Measurements from ENCODE around the gene OR51B2.
A peak's percentile ranks its signal among the peaks of the same experiment; 100 is the strongest.
"Not testable (repeated sequence)": the region's sequence is repeated elsewhere in the genome, so short reads cannot be mapped to it uniquely, and the experiment has no call there.

Gene OR51B2

DNA sequence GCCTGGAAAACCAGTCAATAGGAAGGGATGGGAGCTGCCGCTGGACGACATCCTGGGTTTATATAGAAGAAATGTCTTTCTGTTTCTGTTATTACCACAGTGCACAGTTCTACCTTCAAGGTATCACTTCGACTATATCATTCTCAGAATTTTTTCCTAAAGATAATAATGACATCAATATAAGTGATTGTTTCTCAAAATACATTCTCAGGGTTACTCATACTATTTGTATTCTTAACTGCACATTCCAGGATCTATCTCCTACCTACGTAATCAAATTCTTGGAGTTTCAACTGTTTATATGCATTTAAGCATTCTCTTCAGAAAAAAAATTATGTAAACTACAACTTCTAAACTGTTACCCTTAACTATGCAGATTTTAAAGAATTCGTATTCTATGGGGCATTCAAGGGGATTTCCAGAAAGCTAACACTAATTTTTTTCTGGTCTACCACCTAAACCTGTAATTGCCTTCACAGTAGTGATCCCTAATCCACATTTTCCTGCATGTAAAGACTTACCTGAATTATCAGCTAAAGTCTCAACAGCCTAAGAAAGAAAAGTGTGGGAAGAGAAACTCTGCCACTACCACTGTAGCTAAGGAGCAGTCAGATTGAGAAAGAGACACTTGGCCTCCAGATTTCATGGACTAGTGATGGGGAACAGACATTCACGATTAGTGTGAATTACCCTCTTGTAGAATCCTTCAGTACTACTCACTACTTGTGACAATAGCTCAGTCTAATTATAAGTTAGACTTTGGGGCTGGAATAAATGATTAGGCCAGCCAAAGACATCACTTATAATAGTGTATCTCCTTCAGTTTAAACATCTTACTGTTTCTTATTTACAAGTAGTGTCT lies 19.6 kb upstream of the OR51B2 start, which contains the start of gene OR51B5:
OR51B5 (minus strand) TSS at position 51 of the 862 bp plus-strand sequence; CDS start at position 51, 0 bp downstream.
- TF ChIP-seq, protein P1, sequence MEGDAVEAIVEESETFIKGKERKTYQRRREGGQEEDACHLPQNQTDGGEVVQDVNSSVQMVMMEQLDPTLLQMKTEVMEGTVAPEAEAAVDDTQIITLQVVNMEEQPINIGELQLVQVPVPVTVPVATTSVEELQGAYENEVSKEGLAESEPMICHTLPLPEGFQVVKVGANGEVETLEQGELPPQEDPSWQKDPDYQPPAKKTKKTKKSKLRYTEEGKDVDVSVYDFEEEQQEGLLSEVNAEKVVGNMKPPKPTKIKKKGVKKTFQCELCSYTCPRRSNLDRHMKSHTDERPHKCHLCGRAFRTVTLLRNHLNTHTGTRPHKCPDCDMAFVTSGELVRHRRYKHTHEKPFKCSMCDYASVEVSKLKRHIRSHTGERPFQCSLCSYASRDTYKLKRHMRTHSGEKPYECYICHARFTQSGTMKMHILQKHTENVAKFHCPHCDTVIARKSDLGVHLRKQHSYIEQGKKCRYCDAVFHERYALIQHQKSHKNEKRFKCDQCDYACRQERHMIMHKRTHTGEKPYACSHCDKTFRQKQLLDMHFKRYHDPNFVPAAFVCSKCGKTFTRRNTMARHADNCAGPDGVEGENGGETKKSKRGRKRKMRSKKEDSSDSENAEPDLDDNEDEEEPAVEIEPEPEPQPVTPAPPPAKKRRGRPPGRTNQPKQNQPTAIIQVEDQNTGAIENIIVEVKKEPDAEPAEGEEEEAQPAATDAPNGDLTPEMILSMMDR (IDR thresholded peaks at IDR 0.05; ENCODE audit: control insufficient read depth, insufficient read depth, low read depth, low read length, missing control alignments): no peak
- H3K4me3 ChIP-seq (ENCODE audit: control insufficient read depth, low read depth, low read length): no peak within 1 kb of the TSS

GRCh38 chr11:5339771-5340322 lies 15.8 kb upstream of the OR51B2 start:
- no peak for DNase-seq (ENCODE audit: low read depth)
- H3K4me3 ChIP-seq (ENCODE audit: control insufficient read depth, low read depth, low read length): no peak overlapping the region
- TF ChIP-seq, protein P1 (IDR thresholded peaks at IDR 0.05; ENCODE audit: control insufficient read depth, insufficient read depth, low read depth, low read length, missing control alignments): no peak

More for the DNA sequence above, 19.6 kb upstream of the OR51B2 start, which contains the start of gene OR51B5:
- no peak for DNase-seq (ENCODE audit: low read depth)

DNA sequence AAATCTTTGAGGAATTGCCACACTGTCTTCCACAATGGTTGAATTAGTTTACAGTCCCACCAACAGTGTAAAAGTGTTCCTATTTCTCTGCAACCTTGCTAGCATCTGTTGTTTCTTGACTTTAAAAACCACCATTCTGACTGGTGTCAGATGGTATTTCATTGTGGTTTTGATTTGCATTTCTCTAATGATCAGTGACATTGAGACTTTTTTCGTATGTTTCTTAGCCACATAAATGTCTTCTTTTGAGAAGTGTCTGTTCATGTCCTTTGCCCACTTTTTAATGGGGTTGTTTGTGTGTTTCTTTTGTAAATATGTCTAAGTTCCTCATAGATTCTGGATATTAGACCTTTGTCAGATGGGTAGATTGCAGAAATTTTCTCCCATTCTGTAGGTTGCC lies 13.2 kb upstream of the OR51B2 start:
- not testable (repeated sequence) for DNase-seq (ENCODE audit: low read depth); H3K4me3 ChIP-seq (ENCODE audit: control insufficient read depth, low read depth, low read length)

DNA sequence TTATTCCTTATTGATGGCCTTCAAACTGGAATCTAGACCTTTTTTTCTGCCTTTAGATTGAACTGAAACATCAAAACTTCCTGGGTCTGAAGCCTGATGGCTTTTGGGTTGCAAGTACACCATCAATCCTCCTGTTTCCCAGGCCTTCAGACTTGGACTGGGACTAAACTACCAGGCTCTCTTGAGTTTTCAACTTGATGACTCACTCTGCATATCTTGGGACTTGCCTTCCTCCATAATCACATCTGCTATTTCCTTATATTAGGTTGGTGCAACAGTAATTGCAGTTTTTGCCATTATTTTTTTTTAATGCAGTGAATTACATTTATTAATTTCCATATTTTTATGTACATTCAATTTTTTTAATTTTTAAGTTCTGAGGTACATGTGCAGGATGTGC lies 12.2 kb upstream of the OR51B2 start:
- no peak for DNase-seq (ENCODE audit: low read depth)
- H3K4me3 ChIP-seq (ENCODE audit: control insufficient read depth, low read depth, low read length): no peak overlapping the region
- TF ChIP-seq, protein P1 (IDR thresholded peaks at IDR 0.05; ENCODE audit: control insufficient read depth, insufficient read depth, low read depth, low read length, missing control alignments): no peak

GRCh38 chr11:5335170-5335569 lies 11.1 kb upstream of the OR51B2 start:
- no peak for DNase-seq (ENCODE audit: low read depth)
- no peak overlapping the region for H3K4me3 ChIP-seq (ENCODE audit: control insufficient read depth, low read depth, low read length)
- TF ChIP-seq, protein P1 (IDR thresholded peaks at IDR 0.05; ENCODE audit: control insufficient read depth, insufficient read depth, low read depth, low read length, missing control alignments): no peak

DNA sequence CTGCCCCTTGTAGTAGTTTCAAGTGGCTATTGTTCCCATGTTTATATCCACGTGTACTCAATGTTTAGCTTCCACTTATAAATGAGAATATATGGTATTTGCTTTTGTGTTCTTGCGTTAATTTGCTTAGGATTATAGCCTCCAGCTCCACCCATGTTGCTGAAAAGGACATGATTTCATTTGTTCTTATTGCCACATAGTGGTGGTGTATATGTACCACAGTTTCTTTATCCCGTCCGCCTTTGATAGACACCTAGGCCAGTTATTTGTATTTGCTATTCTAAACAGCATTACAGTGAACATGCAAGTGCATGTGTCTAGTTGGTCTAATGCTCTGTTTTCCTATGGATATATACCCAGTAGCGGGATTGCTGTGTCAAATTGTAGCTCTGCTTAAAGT lies 6.8 kb downstream of the OR51B2 start:
- no peak for DNase-seq (ENCODE audit: low read depth)
- TF ChIP-seq, protein P1 (IDR thresholded peaks at IDR 0.05; ENCODE audit: control insufficient read depth, insufficient read depth, low read depth, low read length, missing control alignments): peak; percentile 13
- no peak overlapping the region for H3K4me3 ChIP-seq (ENCODE audit: control insufficient read depth, low read depth, low read length)

- DNase-seq (ENCODE audit: low read depth); H3K4me3 ChIP-seq (ENCODE audit: control insufficient read depth, low read depth, low read length): not testable (repeated sequence)
Measured at GRCh38 chr11:5313326-5314023, 10.6 kb downstream of the OR51B2 start.
